Endometrium (tissue), 2 donors: ENCODE measurements around the gene VPS54.

Experiments
- FAIRE-seq: peaks from 2 replicates; lab custom pipeline; 2012; peaks lifted over from hg19 to GRCh38; lab: Jason Lieb, UNC
- donor health status: control.
- donor health status: control.

The VPS54 gene

GRCh38 chr2:63902149-63902548 is 117.1 kb downstream of the VPS54 start:
- FAIRE-seq: no peak

GRCh38 chr2:63899639-63900038 is 119.6 kb downstream of the VPS54 start:
- FAIRE-seq: no peak

GRCh38 chr2:63898839-63899238 is 120.4 kb downstream of the VPS54 start:
- no peak for FAIRE-seq

GRCh38 chr2:63894167-63894566 is 125.1 kb downstream of the VPS54 start:
- FAIRE-seq: no peak

GRCh38 chr2:63893163-63893562 is 126.1 kb downstream of the VPS54 start:
- FAIRE-seq: no peak

GRCh38 chr2:63891488-63892030 is 127.7 kb downstream of the VPS54 start:
- FAIRE-seq: no peak

- no peak for FAIRE-seq
These were observed 128.6 kb downstream of the VPS54 start for GRCh38 chr2:63890678-63891077.

- FAIRE-seq: no peak
These were observed 130.5 kb downstream of the VPS54 start for GRCh38 chr2:63888490-63889402.

- no peak for FAIRE-seq
These were observed 131.2 kb downstream of the VPS54 start for GRCh38 chr2:63888053-63888452.

GRCh38 chr2:63886445-63886844 is 132.8 kb downstream of the VPS54 start:
- FAIRE-seq: no peak

GRCh38 chr2:63882395-63883105 is 136.7 kb downstream of the VPS54 start:
- no peak for FAIRE-seq

- no peak for FAIRE-seq
These were observed 138.0 kb downstream of the VPS54 start for GRCh38 chr2:63881205-63881604.

GRCh38 chr2:63880625-63881024 is 138.6 kb downstream of the VPS54 start:
- FAIRE-seq: no peak

GRCh38 chr2:63879876-63880433 is 139.3 kb downstream of the VPS54 start:
- no peak for FAIRE-seq

- FAIRE-seq: no peak
These were observed 140.7 kb downstream of the VPS54 start for GRCh38 chr2:63878486-63878885.

- FAIRE-seq: no peak
These were observed 142.9 kb downstream of the VPS54 start for GRCh38 chr2:63876311-63876710.

- FAIRE-seq: no peak
These were observed 143.5 kb downstream of the VPS54 start for GRCh38 chr2:63875559-63876245.

GRCh38 chr2:63875131-63875527 is 144.1 kb downstream of the VPS54 start:
- FAIRE-seq: no peak

GRCh38 chr2:63874204-63875130 is 144.8 kb downstream of the VPS54 start:
- no peak for FAIRE-seq

GRCh38 chr2:63872571-63873328 is 146.5 kb downstream of the VPS54 start:
- no peak for FAIRE-seq
